Activated CD4-positive, alpha-beta memory T cell treated with anti-CD3 and anti-CD28 coated beads for 36 hours (primary cell): ENCODE measurements around the gene BMPR2. TPM values are rescaled to one million over a fixed set of nuclear protein-coding genes. Genes with fewer than 3 reads are reported as not detected.
"Not testable (repeated sequence)": the region's sequence is repeated elsewhere in the genome, so short reads cannot be mapped to it uniquely, and the experiment has no call there.

Experiments
- CTCF ChIA-PET: fragments of 350-600 bp; sonication (Branson Sonifier 250); formaldehyde crosslinking; loops from one replicate; lab custom pipeline; 2021; ENCODE audit warnings: antibody characterized with exemption, inconsistent platforms; lab: Charles Lee
- POLR2A ChIA-PET: fragments of 350-600 bp; sonication (Branson Sonifier 250); formaldehyde crosslinking; loops from one replicate; lab custom pipeline; 2021; ENCODE audit warnings: antibody characterized with exemption; lab: Charles Lee
- DNase-seq: peaks from one replicate; pipeline ENCODE4 v3.0.0-alpha.2; 2020
- H3K27ac Mint-ChIP-seq: one replicate; pipeline ENCODE4 v1.8.0; 2021; ENCODE audit warnings: mixed read lengths
- H3K27me3 Mint-ChIP-seq: one replicate; pipeline ENCODE4 v1.8.0; 2021; ENCODE audit warnings: mixed read lengths
- H3K36me3 Mint-ChIP-seq: one replicate; pipeline ENCODE4 v1.8.0; 2021; ENCODE audit warnings: mixed read lengths
- H3K4me1 Mint-ChIP-seq: one replicate; pipeline ENCODE4 v1.8.0; 2021; ENCODE audit warnings: low read depth, mixed read lengths
- H3K4me3 Mint-ChIP-seq: one replicate; pipeline ENCODE4 v1.8.0; 2021; ENCODE audit warnings: mild to moderate bottlenecking, mixed read lengths
- H3K9me3 Mint-ChIP-seq: one replicate; pipeline ENCODE4 v1.8.0; 2021; ENCODE audit warnings: mixed read lengths
- intact Hi-C: fragments of 100-400 bp; cut with micrococcal nuclease; formaldehyde crosslinking; loops from one replicate; pipeline ENCODE4 v1.15.1; 2023
- total RNA-seq, 2 experiments: library from RNA; stranded (reverse); gene quantifications; one replicate each; pipeline ENCODE4 v1.2.3, GENCODE V29; 2021

The BMPR2 gene
- total RNA-seq = 1 to 10 TPM; 8.2 to 8.7 TPM

DNA sequence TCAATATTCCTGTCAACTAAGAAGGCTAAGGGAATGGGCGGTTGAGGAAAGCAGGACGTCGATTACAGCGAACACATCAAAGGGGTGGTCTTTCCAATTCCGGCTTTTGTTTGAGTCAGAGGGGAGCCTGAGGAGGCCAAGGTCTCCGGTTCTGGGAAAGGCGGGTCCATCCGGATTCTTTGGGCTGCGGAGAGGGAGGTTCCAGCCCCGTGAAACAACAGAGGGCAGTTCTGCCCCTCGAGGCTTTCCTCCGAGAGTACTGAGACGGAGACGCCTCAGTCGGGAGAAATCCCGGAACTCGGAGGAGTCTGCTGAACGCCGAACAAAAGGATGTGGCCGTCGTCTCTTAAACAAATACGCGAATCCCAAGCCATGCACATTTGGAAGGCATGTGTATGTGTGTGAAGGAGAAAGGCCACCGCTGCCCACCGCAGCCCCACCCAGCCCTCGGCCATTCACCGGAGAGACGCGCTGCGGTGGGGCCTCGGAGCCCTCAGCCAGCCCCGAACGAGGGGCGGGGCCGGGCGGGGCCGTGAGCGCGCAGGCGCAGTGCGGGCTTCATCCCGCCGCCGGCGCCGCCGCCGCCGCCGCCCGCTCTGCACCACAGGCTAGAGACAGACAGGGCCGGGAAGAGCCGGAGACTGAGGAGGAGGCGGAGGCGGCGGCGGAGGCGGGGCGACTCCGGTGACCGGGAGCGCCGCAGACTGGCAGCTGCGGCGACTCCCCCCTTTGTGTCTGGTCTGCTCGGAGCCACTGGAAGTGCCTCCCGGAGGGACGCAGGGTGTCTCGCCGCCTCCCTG, at the start of gene BMPR2:
TSS of gene BMPR2 (plus strand) at position 719 of the 800 bp plus-strand sequence. CDS start 1,148 bp downstream, outside the sequence.
- CTCF ChIA-PET = no interaction called here
- Mint-ChIP-seq H3K36me3 (peaks cover 2% of the 10 kb centered on the region), H3K27ac (peak within 1 kb of the TSS; percentile 80), H3K9me3 (no peaks in the 10 kb centered on the region), H3K4me1 (peaks cover 24% of the 10 kb centered on the region), H3K4me3 (peak within 1 kb of the TSS; percentile 98), H3K27me3 (no peaks in the 10 kb centered on the region)
- POLR2A ChIA-PET = no interaction called here
- intact Hi-C loops = loop anchor here (1.0 to 5.0 kb wide), 5 partner anchors 99 to 863 kb away; partner anchors contain the start of genes CARF, CYP20A1, FAM117B and WDR12
- peak; percentile 88 for DNase-seq

DNA sequence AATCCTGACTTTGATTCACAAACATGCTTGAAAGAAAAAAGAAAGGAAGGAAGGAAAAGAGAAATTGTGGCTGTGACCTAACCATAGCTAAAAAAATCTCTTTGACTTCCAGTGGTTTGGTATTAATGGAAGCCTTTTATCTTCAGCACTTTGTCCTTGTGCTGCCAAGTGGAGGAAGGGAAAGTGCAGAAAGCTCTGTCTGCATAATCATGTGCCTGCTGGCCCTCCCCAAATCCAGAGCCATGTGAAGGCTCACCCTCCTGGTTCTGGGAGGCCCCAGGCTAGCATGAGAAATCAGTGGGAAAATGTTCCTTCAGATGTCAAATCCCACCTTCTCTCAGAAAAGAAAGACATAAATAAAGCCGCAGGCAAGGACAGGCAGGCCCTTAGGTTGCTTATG, 48.3 kb upstream of the BMPR2 start:
- POLR2A ChIA-PET = no interaction called here
- H3K4me3 Mint-ChIP-seq = no peak overlapping the region

DNA sequence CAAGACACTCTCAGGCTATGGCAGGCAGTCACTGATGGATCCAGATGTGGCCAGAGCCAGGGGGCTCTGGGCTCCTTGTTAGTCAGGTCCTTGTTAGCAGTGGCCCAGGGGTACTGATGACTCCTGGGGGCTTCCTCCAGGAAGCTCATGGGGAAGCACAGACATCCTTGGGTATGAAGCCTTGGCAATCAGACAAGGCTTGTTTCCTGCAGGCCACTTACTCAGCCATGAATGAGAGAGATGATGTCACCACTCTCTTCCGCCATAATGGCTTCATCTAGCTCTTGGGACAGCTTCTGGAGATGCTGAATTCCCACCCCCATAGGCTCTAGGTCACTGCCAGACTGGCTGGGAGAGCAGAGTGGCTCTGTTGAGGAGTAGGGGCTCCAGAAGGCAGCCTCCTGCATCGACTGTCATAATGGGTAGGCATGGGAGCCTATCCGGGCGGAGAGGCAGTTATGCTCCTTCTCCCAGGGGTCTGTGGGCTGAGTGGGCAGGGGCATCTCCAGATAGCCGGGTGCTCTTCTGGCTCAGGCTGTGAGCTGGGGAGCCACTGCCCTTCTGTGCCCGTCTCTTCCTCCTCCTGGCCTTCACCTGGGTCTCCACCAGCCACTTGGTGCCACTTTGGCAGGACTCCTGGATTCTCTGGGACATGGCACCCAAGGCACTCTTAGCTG, 40.2 kb upstream of the BMPR2 start:
- DNase-seq = no peak
- intact Hi-C loops = no loop called here
- H3K27ac Mint-ChIP-seq = no peak overlapping the region
- H3K4me3 Mint-ChIP-seq = no peak overlapping the region
- CTCF ChIA-PET = no interaction called here
- no peaks in the 10 kb centered on the region for H3K36me3 Mint-ChIP-seq
- H3K27me3 Mint-ChIP-seq = no peaks in the 10 kb centered on the region
- H3K4me1 Mint-ChIP-seq = no peaks in the 10 kb centered on the region
- H3K9me3 Mint-ChIP-seq = no peaks in the 10 kb centered on the region
- POLR2A ChIA-PET = no interaction called here

More for the DNA sequence above, 48.3 kb upstream of the BMPR2 start:
- peaks cover 15% of the 10 kb centered on the region for H3K36me3 Mint-ChIP-seq
- CTCF ChIA-PET = no interaction called here
- intact Hi-C loops = no loop called here
- H3K27ac Mint-ChIP-seq = no peak overlapping the region
- H3K27me3 Mint-ChIP-seq = no peaks in the 10 kb centered on the region
- no peak for DNase-seq
- no peaks in the 10 kb centered on the region for H3K4me1 Mint-ChIP-seq
- H3K9me3 Mint-ChIP-seq = no peaks in the 10 kb centered on the region

DNA sequence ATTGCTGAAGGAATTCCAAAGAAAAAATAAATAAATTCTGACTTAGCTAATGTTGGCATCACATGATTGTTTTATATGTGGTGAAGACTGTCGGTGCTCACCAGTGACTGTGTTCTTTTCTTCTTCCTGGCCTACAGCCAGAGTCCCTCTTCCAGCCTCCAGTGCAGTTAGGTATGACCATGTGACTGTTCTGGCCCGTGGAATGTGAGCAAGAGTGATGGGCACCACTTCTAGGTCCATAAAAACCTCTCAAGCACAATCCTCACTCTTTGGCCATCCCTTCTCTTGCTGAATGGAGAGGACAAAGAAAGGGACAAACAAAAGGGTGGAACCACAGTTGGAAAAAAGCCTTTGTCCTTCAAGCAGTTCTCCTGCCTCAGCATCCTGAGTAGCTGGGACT, 39.0 kb upstream of the BMPR2 start:
- no peaks in the 10 kb centered on the region for H3K9me3 Mint-ChIP-seq
- CTCF ChIA-PET = no interaction called here
- H3K27me3 Mint-ChIP-seq = no peaks in the 10 kb centered on the region
- no peak for DNase-seq
- H3K4me3 Mint-ChIP-seq = no peak overlapping the region
- no peaks in the 10 kb centered on the region for H3K36me3 Mint-ChIP-seq
- H3K4me1 Mint-ChIP-seq = no peaks in the 10 kb centered on the region
- intact Hi-C loops = no loop called here
- H3K27ac Mint-ChIP-seq = no peak overlapping the region
- POLR2A ChIA-PET = no interaction called here

DNA sequence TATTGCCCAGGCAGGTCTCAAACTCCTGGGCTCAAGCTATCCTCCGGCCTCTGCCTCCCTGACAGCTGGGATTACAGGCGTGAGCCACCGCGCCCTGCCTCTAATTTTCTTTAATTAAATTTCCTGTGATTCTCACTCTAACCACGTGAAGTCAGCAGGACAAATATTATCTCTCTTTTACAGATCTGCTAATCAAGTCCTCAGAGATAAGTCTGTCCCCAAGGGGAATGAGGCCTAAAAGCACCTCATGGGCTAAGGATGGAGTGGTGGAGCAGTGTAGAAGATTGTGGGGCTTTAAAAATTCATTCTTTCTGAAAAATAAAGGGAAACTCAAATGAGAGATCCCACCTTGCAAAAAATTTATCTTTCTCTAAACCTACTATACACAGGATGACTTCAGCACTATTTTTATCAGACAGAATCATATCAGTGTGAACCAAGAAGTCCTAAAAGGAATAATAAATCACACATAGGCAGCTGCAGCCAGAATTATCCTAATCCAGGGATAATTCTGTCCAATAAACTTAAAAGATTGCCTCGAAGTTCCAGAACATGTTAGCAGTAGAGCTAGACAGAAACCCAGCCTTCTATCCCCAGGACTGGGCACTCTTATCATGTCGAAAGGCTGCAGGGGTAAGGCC, 38.3 kb upstream of the BMPR2 start:
- no peaks in the 10 kb centered on the region for H3K36me3 Mint-ChIP-seq
- intact Hi-C loops = no loop called here
- H3K4me1 Mint-ChIP-seq = no peaks in the 10 kb centered on the region
- H3K9me3 Mint-ChIP-seq = no peaks in the 10 kb centered on the region
- POLR2A ChIA-PET = no interaction called here
- no peak overlapping the region for H3K27ac Mint-ChIP-seq
- CTCF ChIA-PET = no interaction called here
- no peak overlapping the region for H3K4me3 Mint-ChIP-seq
- DNase-seq = no peak
- no peaks in the 10 kb centered on the region for H3K27me3 Mint-ChIP-seq

DNA sequence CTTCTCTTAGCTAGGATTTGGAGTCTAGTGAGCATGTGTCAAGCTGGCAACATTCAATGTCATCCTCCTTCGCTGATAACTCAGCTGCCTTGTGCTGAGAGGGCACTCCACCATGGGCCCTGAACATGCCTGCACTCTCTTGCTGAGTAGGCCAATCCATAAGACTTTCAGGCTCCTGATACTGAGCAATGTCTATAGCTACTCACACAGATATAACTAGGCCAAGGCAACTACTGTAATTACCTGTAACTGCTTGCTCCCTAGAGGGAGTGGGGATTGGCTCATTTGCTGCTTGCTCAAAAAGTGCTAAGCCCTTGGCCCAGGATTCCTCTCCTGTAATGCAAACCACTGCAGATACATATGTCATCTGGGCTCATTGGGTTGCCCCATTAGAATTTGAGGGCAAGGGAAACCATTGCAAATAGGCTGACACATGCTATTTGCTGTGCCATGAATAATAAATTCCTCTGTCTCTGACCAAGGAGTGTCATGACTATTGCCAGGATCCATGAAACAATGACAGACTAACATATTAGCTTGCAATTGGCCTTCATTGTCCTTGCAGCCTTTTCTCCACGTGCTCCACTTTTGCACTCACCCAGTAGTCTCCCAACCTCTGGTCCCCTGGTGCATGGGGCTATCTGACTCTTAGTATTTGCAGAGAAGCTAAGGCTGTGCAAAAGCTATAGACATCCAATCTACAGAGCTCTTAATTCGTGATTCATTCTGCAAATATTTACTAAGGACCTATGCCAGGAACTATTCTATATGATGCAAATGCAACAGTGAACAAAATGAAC, 36.9 kb upstream of the BMPR2 start:
- Mint-ChIP-seq H3K9me3 (no peaks in the 10 kb centered on the region), H3K27ac (no peak overlapping the region), H3K4me1 (no peaks in the 10 kb centered on the region), H3K36me3 (no peaks in the 10 kb centered on the region), H3K27me3 (no peaks in the 10 kb centered on the region), H3K4me3 (no peak overlapping the region)
- no peak for DNase-seq
- intact Hi-C loops = no loop called here
- ChIA-PET POLR2A (interaction anchor here (1.0 kb wide), 1 partner anchor 35 kb away, joined by 3 read pairs; no protein-coding TSS in a partner anchor), CTCF (interaction anchor here (0.7 to 1.0 kb wide), 2 partner anchors 10 to 193 kb away, joined by 3 read pairs; no protein-coding TSS in a partner anchor)

DNA sequence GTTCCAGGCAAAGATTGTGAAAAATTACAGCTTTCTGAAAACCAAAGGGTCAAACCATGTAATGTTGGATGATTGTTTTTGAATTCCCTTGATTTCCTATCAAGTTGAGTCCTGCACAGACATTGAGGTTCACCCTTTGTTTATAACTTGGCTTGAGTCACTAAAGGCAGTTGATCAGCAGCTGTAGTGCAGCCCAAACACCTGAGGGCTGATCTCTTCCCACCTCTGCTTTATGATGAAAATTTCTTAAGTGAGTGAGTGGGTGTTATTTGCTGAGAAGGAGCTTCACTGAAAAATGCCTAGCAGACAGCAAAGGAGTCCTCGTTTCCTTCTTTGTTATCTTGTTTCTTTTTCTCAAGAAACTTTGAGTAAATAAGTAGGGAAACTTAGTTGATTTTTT, 31.9 kb upstream of the BMPR2 start:
- Mint-ChIP-seq H3K27ac (no peak overlapping the region), H3K36me3 (no peaks in the 10 kb centered on the region), H3K27me3 (no peaks in the 10 kb centered on the region), H3K4me1 (no peaks in the 10 kb centered on the region), H3K9me3 (no peaks in the 10 kb centered on the region), H3K4me3 (no peak overlapping the region)
- intact Hi-C loops = no loop called here
- ChIA-PET CTCF (no interaction called here), POLR2A (no interaction called here)
- no peak for DNase-seq

DNA sequence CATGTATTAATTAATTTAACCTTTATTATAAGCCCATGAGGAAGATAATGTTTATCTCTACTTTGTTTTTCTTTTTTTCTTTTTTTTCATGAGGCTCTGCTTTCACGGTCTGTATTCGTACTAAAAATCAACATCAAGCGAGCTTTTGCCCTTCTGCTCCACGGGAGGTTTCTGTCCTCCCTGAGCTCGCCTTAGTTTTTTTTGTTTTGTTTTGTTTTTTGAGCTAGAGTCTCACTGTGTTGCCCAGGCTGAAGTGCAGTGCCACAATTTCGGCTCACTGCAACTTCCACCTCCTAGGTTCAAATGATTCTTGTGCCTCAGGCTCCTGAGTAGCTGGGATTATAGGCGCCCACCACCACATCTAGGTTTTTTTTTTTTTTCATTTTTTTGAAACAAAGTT, 29.9 kb upstream of the BMPR2 start:
- H3K9me3 Mint-ChIP-seq = no peaks in the 10 kb centered on the region
- no peaks in the 10 kb centered on the region for H3K27me3 Mint-ChIP-seq
- no peak overlapping the region for H3K27ac Mint-ChIP-seq
- DNase-seq = no peak
- no peak overlapping the region for H3K4me3 Mint-ChIP-seq
- no peaks in the 10 kb centered on the region for H3K36me3 Mint-ChIP-seq
- H3K4me1 Mint-ChIP-seq = no peaks in the 10 kb centered on the region
- intact Hi-C loops = no loop called here
- POLR2A ChIA-PET = no interaction called here
- CTCF ChIA-PET = no interaction called here

DNA sequence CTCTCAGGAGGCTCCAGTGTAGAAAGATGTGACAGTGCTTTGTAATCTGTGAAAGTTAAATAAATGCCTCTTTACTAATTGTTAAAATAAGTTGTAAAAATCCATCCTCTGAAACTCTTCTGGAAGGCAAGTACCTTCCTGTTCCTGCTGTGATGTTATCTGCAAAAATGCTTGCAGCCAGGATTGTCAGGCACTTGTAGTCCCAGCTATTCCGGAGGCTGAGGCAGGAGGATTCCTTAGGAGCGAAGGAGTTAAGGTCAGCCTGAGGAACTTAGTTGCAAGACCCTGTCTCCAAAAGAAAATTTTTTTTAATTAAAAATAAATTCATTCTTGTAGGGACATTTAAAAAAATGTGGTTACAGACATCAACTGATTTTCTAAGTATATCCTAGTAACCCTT, 22.7 kb upstream of the BMPR2 start:
- no peak overlapping the region for H3K27ac Mint-ChIP-seq
- H3K9me3 Mint-ChIP-seq = no peaks in the 10 kb centered on the region
- no peaks in the 10 kb centered on the region for H3K27me3 Mint-ChIP-seq
- CTCF ChIA-PET = no interaction called here
- no peak for DNase-seq
- no peaks in the 10 kb centered on the region for H3K4me1 Mint-ChIP-seq
- POLR2A ChIA-PET = no interaction called here
- intact Hi-C loops = no loop called here
- no peak overlapping the region for H3K4me3 Mint-ChIP-seq
- H3K36me3 Mint-ChIP-seq = no peaks in the 10 kb centered on the region

DNA sequence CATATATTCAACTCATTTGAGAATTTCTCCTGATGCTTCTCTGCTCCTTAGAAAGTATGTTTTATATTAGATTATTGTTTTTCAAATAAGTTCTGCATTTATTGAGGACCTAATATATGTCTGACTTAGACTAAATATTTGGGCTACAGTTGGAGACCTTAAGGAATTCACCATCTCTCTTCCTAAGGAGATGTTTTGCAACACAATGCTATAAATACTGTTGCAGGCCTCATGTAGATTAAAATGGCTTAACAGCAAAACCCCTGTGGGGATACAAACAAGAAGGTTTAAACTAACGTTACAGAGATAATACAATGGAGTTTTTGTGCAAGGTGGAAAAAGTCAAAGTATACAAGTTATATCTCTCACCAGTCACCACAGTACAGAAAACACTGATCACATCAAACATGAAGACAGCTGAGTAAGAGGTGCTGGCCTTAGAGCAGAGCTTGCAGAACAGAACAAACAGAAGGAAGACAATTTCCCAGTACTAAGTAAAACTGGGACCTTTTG, 20.1 kb upstream of the BMPR2 start:
- H3K4me1 Mint-ChIP-seq = no peaks in the 10 kb centered on the region
- ChIA-PET CTCF (no interaction called here), POLR2A (no interaction called here)
- intact Hi-C loops = no loop called here
- no peak overlapping the region for H3K4me3 Mint-ChIP-seq
- no peaks in the 10 kb centered on the region for H3K9me3 Mint-ChIP-seq
- no peaks in the 10 kb centered on the region for H3K36me3 Mint-ChIP-seq
- no peak overlapping the region for H3K27ac Mint-ChIP-seq
- no peak for DNase-seq
- no peaks in the 10 kb centered on the region for H3K27me3 Mint-ChIP-seq

DNA sequence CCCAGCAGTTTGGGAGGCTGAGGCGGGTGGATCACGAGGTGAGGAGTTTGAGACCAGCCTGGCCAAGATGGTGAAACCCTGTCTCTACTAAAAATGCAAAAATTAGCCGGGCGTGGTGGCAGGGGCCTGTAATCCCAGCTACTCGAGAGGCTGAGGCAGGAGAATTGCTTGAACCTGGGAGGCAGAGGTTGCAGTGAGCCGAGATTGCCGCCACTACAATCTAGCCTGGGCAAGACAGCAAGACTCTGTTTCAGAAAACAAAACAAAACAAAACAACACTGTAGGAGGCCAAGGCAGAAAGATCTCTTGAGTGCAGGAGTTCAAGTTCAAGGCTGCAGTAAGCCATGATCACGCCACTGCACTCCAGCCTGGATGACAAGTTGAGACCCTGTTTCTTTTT, 17.2 kb upstream of the BMPR2 start:
- CTCF ChIA-PET, H3K27me3 Mint-ChIP-seq, H3K9me3 Mint-ChIP-seq, DNase-seq, intact Hi-C loops, H3K27ac Mint-ChIP-seq, POLR2A ChIA-PET, H3K36me3 Mint-ChIP-seq, H3K4me3 Mint-ChIP-seq, H3K4me1 Mint-ChIP-seq: not testable (repeated sequence)

DNA sequence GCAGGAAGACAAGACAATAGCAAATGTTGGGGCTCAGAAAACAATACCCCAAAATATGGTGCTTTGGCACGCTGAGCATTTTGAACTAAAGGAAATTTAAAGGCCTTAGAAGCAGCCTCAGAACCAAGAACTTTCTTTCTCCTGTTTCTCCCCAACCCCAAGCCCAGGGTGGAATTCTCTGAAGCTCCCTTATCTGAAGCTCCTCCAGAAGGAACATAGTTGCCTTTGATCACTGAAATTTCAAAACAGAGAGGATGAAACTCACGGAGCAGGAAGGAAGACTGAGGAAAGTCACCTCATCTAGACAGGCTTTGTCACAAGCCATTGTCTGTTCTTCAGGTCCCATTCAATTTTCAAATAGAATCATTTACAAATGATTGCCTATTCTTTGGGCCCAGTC, 15.5 kb upstream of the BMPR2 start:
- DNase-seq = no peak
- Mint-ChIP-seq H3K9me3 (no peaks in the 10 kb centered on the region), H3K4me1 (no peaks in the 10 kb centered on the region), H3K36me3 (no peaks in the 10 kb centered on the region), H3K27me3 (no peaks in the 10 kb centered on the region), H3K4me3 (no peak overlapping the region), H3K27ac (no peak overlapping the region)
- intact Hi-C loops = no loop called here
- CTCF ChIA-PET = no interaction called here
- POLR2A ChIA-PET = no interaction called here
